COLO668 (cell line): ENCODE measurements around the gene MKS1.

Experiments used
- DNase-seq: peaks from one replicate; lab custom pipeline; 2025; ENCODE audit not compliant: unreplicated experiment; lab: John Stamatoyannopoulos, UW

MKS1 gene

DNA sequence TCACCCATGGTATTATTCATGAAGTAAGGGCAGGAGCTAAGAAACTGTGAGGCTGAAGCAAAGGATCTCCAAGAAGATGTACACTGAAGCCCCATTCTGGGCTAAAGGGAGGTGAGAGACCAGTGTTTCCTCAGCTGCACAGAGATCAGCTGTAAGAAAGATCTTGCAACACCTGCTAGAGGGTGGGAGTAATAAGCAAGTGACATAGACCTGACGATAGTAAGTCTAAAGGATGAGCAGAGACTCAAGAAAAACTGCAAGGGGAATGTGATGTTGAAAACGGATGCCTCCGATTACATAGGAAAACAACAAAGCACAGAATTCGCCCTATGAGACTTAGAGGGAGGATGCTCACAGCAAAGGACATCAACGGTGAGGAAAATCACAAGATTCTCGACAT is 52.4 kb downstream of the MKS1 start, which contains the start of gene OR4D2:
OR4D2 (plus strand) TSS at position 301 of the 400 bp plus-strand sequence. CDS start 2,674 bp downstream, outside the sequence.
- no peak for DNase-seq

DNA sequence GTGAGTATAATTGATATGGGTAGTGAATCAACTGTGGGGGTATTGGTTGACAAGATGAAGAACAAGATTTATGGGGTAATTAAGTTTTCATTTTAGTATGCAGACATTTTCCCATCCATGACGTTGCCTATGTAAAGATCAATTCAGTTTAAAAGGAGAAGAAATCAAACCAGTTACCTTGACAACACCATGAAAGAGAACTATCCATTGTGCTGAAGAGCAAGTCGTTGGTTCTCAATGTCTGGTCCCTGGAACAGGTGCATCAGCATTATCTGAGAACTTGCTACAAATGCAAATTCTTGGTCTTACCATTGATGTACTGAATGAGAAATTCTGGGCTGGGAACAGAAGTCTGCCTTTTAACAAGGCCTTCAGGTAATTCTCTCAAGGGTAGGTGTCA is 53.1 kb downstream of the MKS1 start:
- DNase-seq = no peak

DNA sequence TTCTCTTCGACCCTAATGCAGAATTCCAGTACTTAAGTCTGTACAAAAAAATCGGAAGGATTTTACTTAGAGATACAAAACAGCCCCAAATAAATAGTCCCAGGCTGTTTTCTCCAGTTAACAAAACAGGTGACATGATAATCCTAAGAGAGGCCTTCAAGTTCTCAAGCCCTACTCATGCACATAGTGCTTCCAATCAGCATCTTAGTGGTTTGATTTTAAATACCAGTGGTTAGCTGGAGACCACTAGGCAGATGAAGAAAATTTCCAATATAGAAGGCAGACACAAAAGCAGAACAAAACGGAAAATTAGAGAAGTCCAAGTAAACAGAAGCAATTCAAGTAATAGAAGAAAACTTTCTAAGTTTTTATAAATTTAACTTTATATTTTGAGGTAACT is 57.5 kb downstream of the MKS1 start:
- DNase-seq = no peak

DNA sequence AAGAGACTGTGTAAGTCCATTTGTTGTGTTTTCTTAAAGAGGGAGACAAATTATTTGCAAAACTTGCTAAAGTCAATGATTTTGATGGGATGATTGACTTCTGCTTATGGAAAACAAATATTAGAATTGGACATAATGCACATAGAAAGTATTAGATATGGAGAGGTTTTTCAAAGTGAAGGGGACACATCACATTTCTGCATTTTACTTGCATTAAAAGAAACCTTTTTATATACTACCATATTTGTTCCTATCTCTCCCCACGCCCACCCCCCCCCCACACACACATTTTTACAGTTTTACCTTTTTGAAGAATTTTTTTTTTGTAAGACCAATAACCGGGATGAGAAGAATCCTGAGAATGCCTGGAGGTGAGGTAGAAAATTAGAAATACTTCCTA is 60.9 kb downstream of the MKS1 start:
- DNase-seq = no peak

DNA sequence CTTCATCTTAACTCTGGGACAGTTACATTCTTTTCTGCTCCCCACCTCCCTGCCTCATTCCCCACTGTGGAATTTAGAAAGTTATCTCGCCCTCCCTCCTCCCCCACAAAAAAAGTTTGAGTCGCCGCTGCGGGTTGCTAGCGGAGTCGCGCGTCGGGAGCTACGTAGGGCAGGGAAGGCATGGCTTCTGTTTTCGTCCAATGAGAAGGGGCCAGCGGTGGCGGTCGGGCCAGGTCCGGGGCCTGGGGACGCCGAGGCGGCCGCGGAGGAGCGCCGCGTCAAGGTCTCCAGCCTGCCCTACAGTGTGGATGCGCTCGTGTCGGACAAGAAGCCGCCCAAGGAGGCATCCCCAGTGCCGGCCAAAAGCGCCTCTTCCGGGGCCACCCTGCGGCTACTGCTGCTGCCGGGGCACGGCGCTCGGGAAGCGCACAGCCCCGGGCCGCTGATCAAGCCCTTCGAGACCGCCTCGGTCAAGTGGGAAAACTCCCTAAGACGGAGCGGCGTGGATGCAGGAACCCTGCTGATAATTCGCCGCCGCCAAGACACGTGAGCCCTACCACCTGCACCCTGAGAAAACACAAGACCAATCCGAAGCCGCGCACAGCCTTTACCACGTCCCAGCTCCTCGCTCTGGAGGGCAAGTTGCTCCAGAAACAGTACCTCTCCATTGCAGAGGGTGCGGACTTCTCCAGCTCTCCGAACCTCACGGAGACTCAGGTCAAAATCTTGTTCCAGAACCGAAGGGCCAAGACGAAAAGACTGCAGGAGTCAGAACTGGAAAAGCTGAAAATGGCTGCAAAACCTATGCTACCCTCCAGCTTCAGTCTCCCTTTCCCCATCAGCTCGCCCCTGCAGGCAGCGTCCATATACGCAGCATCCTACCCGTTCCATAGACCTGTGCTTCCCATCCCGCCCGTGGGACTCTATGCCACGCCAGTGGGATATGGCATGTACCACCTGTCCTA is 61.9 kb downstream of the MKS1 start:
- DNase-seq = peak; percentile 4
